ENCODE results near the gene TRAF2.

TRAF2 gene

GRCh38 chr9:136944212-136944518, 57.8 kb downstream of the TRAF2 start:
- Histone ChIP-seq H3K79me2 (ENCODE audit: insufficient read depth, low read depth) (peaks cover 18% of the 10 kb centered on the region; the same call in 1 of the 2 replicates), H3K4me3 (IDR thresholded peaks at IDR 0.05; ENCODE audit: insufficient read depth, low read depth, low read length) (no peak overlapping the region), H4K20me1 (ENCODE audit: insufficient read depth) (no peaks in the 10 kb centered on the region), H3K4me1 (ENCODE audit: low read depth, poor library complexity, severe bottlenecking) (peaks cover 15% of the 10 kb centered on the region), H3K4me2 (peak overlapping the region; percentile 60), H3K9ac (peak overlapping the region; percentile 64; the same call in 1 of the 2 replicates), H2AFZ (ENCODE audit: low read depth) (no peak overlapping the region), H3K36me3 (ENCODE audit: insufficient read depth) (peaks cover 3% of the 10 kb centered on the region; the same call in 1 of the 2 replicates), H3K27ac (peak overlapping the region; percentile 60), H3K27me3 (ENCODE audit: insufficient read depth, low read depth) (no peaks in the 10 kb centered on the region)
- TF ChIP-seq CTCF (conservative IDR thresholded peaks at IDR 0.05; ENCODE audit: low read depth, low read length) = no peak

GRCh38 chr9:136944519-136945332, 58.4 kb downstream of the TRAF2 start, which contains the start of the genes C8G and FBXW5:
C8G (plus strand) TSS chr9:136945243; CDS start chr9:136945321, 78 bp downstream.
FBXW5 (minus strand) TSS chr9:136944738; CDS start chr9:136944083, 655 bp downstream.
- H3K27me3 ChIP-seq (ENCODE audit: insufficient read depth, low read depth) = no peaks in the 10 kb centered on the region
- H3K79me2 ChIP-seq (ENCODE audit: insufficient read depth, low read depth) = peaks cover 18% of the 10 kb centered on the region; the same call in 1 of the 2 replicates
- peak; percentile 81 for TF ChIP-seq CTCF (conservative IDR thresholded peaks at IDR 0.05; ENCODE audit: low read depth, low read length)
- H3K27ac ChIP-seq = peak within 1 kb of the TSS; percentile 60
- peak within 1 kb of the TSS; percentile 22 for H3K4me3 ChIP-seq (IDR thresholded peaks at IDR 0.05; ENCODE audit: insufficient read depth, low read depth, low read length)
- no peaks in the 10 kb centered on the region for H4K20me1 ChIP-seq (ENCODE audit: insufficient read depth)
- peak within 1 kb of the TSS; percentile 60 for H3K4me2 ChIP-seq
- H3K4me1 ChIP-seq (ENCODE audit: low read depth, poor library complexity, severe bottlenecking) = peaks cover 17% of the 10 kb centered on the region
- H3K36me3 ChIP-seq (ENCODE audit: insufficient read depth) = peaks cover 3% of the 10 kb centered on the region; the same call in 1 of the 2 replicates
- peak within 1 kb of the TSS; percentile 64; the same call in 1 of the 2 replicates for H3K9ac ChIP-seq
- H2AFZ ChIP-seq (ENCODE audit: low read depth) = no peak within 1 kb of the TSS; the same call in 1 of the 2 replicates

- Histone ChIP-seq H3K36me3 (ENCODE audit: insufficient read depth) (peaks cover 3% of the 10 kb centered on the region; the same call in 1 of the 2 replicates), H3K27ac (no peak overlapping the region), H3K27me3 (ENCODE audit: insufficient read depth, low read depth) (no peaks in the 10 kb centered on the region), H3K79me2 (ENCODE audit: insufficient read depth, low read depth) (peaks cover 18% of the 10 kb centered on the region; the same call in 1 of the 2 replicates), H3K4me1 (ENCODE audit: low read depth, poor library complexity, severe bottlenecking) (peaks cover 20% of the 10 kb centered on the region), H3K4me3 (IDR thresholded peaks at IDR 0.05; ENCODE audit: insufficient read depth, low read depth, low read length) (no peak overlapping the region), H2AFZ (ENCODE audit: low read depth) (no peak overlapping the region), H3K9ac (no peak overlapping the region), H3K4me2 (no peak overlapping the region), H4K20me1 (ENCODE audit: insufficient read depth) (no peaks in the 10 kb centered on the region)
- no peak for TF ChIP-seq CTCF (conservative IDR thresholded peaks at IDR 0.05; ENCODE audit: low read depth, low read length)
These were observed 59.3 kb downstream of the TRAF2 start for GRCh38 chr9:136945333-136946227.

GRCh38 chr9:136946228-136947027, 60.1 kb downstream of the TRAF2 start:
- Histone ChIP-seq H4K20me1 (ENCODE audit: insufficient read depth) (no peaks in the 10 kb centered on the region), H3K4me2 (no peak overlapping the region), H3K27me3 (ENCODE audit: insufficient read depth, low read depth) (no peaks in the 10 kb centered on the region), H3K9ac (no peak overlapping the region), H3K4me3 (IDR thresholded peaks at IDR 0.05; ENCODE audit: insufficient read depth, low read depth, low read length) (no peak overlapping the region), H3K4me1 (ENCODE audit: low read depth, poor library complexity, severe bottlenecking) (peaks cover 21% of the 10 kb centered on the region), H3K79me2 (ENCODE audit: insufficient read depth, low read depth) (peaks cover 18% of the 10 kb centered on the region; the same call in 1 of the 2 replicates), H3K36me3 (ENCODE audit: insufficient read depth) (no peaks in the 10 kb centered on the region), H2AFZ (ENCODE audit: low read depth) (no peak overlapping the region), H3K27ac (no peak overlapping the region)
- no peak for TF ChIP-seq CTCF (conservative IDR thresholded peaks at IDR 0.05; ENCODE audit: low read depth, low read length)
